ENCODE results near the gene ITPKB.
A peak's percentile ranks its signal among the peaks of the same experiment; 100 is the strongest.
"Not testable (repeated sequence)": the region's sequence is repeated elsewhere in the genome, so short reads cannot be mapped to it uniquely, and the experiment has no call there.

ITPKB gene

GRCh38 chr1:226754793-226755533 is 15.9 kb upstream of the ITPKB start:
- DNase-seq: no peak

- DNase-seq: no peak
These were observed 15.0 kb upstream of the ITPKB start for GRCh38 chr1:226754097-226754496.

DNA sequence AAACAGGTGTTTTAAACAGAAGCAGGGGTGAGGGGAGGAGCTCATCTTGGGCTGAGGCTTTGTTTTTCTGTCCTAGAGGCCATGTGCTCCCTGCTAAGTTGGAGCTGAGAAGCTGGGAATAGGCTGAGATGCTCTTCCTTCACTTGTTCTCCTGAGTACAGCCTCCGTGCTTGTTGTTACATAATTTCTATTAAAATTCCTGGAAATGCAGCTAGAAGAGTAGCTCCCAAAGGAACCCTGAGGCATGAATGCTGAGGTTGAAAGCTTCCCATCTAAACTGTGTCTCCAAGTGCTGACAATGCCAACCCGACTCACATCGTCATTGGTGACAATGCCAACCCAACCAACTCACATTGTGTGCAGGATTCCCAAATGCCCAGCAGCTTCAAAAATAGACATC is 12.6 kb upstream of the ITPKB start:
- DNase-seq: no peak

DNA sequence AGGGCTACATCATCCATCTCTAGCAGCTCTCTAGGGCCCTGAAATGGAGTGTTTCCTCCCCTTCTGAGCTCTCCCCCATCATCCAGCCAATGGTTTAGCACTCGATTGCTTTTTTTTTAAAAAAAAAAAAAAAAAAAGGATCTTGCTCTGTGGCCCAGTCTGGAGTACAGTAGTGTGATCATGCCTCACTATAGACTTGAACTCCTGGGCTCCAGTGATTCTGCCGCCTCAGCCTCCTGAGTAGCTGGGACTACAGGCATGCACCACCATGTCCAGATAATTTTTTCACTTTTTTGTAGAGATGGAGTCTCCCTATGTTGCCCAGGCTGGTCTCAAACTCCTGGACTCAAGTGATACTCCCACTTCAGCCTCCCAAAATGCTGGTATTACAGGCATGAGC is 12.1 kb upstream of the ITPKB start:
- DNase-seq: no peak

- no peak for DNase-seq
These were observed 10.4 kb upstream of the ITPKB start for GRCh38 chr1:226749467-226749866.

- no peak for DNase-seq
These were observed 9.2 kb upstream of the ITPKB start for GRCh38 chr1:226748306-226748705.

- not testable (repeated sequence) for DNase-seq
These were observed 8.6 kb upstream of the ITPKB start for GRCh38 chr1:226747519-226748263.

GRCh38 chr1:226743259-226743658 is 4.2 kb upstream of the ITPKB start:
- no peak for DNase-seq

- DNase-seq: no peak
These were observed 1.9 kb upstream of the ITPKB start for GRCh38 chr1:226741009-226741408.

DNA sequence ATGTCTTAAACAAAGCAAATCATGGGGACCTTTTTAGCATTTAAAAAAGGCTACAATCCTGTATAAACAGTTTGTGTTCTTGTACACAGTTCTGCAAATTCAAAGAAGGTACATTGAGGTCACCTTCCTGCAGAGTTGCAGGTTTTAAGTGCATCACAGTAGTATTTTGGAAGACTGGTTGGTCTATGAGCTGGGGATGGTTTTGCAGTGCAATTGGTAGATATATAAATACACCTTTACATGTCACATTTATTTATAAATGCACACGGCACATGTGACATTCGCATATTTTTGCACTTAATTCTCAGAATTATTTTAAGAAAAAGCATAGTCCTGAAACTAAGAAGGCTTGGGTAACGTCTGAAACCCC is 599 bp upstream of the ITPKB start:
- DNase-seq: no peak

- peak; percentile 56 for DNase-seq
These were observed 574 bp downstream of the ITPKB start for GRCh38 chr1:226738421-226738994.

- peak; percentile 28 for DNase-seq
These were observed 1.2 kb downstream of the ITPKB start for GRCh38 chr1:226737819-226738420.

GRCh38 chr1:226736908-226737818 is 1.9 kb downstream of the ITPKB start:
- peak; percentile 36 for DNase-seq

- DNase-seq: no peak
These were observed 2.8 kb downstream of the ITPKB start for GRCh38 chr1:226736001-226736907.

- DNase-seq: no peak
These were observed 3.5 kb downstream of the ITPKB start for GRCh38 chr1:226735576-226735975.

DNA sequence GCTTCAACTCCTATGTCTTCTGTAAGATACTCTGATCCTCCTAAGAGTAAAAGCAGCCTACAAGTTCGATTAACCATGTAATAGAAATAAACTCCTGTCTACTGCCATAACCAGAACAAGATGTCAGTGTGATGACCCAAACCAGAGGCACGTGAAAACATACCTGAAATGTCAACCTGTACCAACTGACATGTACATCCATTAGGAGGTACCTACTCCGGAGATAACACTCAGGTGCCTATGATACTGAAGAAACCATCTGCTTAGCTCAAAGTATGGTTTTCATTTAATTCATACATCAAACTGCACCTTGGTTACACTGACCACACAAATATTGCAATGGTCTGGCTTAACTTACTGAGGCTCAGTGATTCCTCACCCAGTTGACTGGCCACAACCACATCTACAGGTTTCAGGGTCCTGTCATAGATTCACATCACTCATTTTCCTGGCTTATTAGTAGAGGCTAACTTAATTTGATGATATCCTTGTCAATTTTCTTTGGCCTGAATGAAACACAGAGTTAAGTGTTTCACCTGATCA is 4.4 kb downstream of the ITPKB start:
- DNase-seq: no peak

DNA sequence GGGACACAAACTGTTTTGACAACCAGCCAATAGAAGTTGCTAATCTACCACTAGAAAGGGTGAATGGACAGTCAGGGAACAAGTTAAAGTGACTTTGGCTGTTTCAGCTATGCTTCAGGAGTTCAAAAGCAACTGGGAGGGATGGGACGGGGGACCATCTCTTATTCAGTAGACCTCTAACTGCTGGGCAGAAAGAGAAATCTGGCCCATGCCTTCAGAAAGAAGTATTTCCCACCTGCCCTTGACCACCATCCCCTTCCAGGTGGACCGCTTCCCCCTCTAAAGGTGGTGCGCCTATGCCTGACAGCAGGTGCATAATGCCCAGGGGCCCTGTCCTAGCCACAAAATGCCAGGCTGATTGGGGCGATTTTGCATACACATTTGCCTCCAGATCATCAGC is 5.2 kb downstream of the ITPKB start:
- DNase-seq: no peak

- no peak for DNase-seq
These were observed 5.8 kb downstream of the ITPKB start for GRCh38 chr1:226733304-226733703.

GRCh38 chr1:226732856-226733291 is 6.2 kb downstream of the ITPKB start:
- DNase-seq: no peak

DNA sequence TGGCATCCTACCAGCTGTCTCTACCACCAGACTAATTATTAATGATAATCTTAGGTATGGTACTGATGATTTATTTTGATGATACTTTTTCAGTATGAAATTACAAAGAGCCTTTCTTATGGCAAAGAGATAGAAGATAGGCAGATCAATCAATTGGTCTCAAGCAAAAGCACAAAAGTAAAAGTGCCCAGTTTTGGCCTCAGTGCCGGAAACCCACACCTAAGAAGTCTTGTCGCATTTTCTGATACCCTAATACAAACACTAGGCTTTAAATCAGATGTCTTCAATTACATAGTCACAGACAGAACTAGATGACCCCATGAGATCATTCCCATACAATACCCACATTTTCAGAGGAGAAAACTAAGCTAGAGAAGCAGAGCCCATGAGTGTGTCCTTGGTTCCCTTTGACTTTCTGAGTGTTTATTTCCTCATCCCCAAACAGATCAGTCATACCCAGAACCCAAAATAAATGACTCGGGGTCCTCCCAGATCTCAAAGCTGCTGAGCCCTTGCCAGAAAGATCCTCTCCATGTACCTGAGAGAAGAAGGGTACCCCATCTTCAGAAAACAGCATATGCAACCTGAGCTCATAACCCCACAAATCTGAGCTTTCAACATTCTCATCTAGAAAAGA is 7.7 kb downstream of the ITPKB start:
- peak; percentile 34 for DNase-seq

GRCh38 chr1:226730836-226731235 is 8.2 kb downstream of the ITPKB start:
- no peak for DNase-seq

Data from inflammatory macrophage treated with lipopolysaccharide for 4 hours (primary cell).